Liver (tissue), 3 donors: Measurements from ENCODE around the gene SNX9.

Experiments used
- EGR1 ChIP-seq, 2 donors: IDR thresholded peaks; 2 replicates each; pipeline ENCODE4 v1.6.1; 2016 to 2018; ENCODE audit warnings: antibody characterized with exemption in 2 of 2, low read depth in 2 of 2
- FOXA1 ChIP-seq: IDR thresholded peaks from 2 replicates; pipeline ENCODE4 v1.6.1; 2016; ENCODE audit warnings: antibody characterized with exemption
- GABPA ChIP-seq, 2 donors: IDR thresholded peaks in 1 of 2; conservative IDR thresholded peaks in 1 of 2; 2 replicates each; pipeline ENCODE4 v1.6.1; 2016; ENCODE audit warnings: antibody characterized with exemption in 2 of 2, mild to moderate bottlenecking in 1 of 2, moderate library complexity in 1 of 2
- HNF4G ChIP-seq: IDR thresholded peaks from 2 replicates; pipeline ENCODE4 v1.6.1; 2016; ENCODE audit warnings: antibody characterized with exemption
- JUND ChIP-seq, 2 donors: IDR thresholded peaks; 2 replicates each; pipeline ENCODE4 v1.6.1; 2016; ENCODE audit warnings: antibody characterized with exemption in 2 of 2
- RAD21 ChIP-seq, 2 donors: IDR thresholded peaks; 2 replicates each; pipeline ENCODE4 v1.6.1; 2016; ENCODE audit warnings: antibody characterized with exemption in 2 of 2, mild to moderate bottlenecking in 2 of 2
- RXRA ChIP-seq, 2 donors: IDR thresholded peaks; 2 replicates each; pipeline ENCODE4 v1.6.1; 2017 to 2018; ENCODE audit warnings: antibody characterized with exemption in 2 of 2, mild to moderate bottlenecking in 1 of 2
- TAF1 ChIP-seq: conservative IDR thresholded peaks from 2 replicates; pipeline ENCODE4 v1.6.1; 2016; ENCODE audit warnings: antibody characterized with exemption, mild to moderate bottlenecking
- YY1 ChIP-seq: IDR thresholded peaks from 2 replicates; pipeline ENCODE4 v1.6.1; 2016; ENCODE audit warnings: antibody characterized with exemption, mild to moderate bottlenecking
- TF ChIP-seq, protein P1 (sequence below): fragments of 150-350 bp; IDR thresholded peaks from 2 replicates; pipeline ENCODE4 v1.5.1; 2017; ENCODE audit warnings: improper control_type of control experiment, low read depth, low read length; ENCODE audit not compliant: missing input control
- TF ChIP-seq, protein P2 (sequence below): IDR thresholded peaks from 2 replicates; pipeline ENCODE4 v1.6.1; 2016; ENCODE audit warnings: antibody characterized with exemption
- TF ChIP-seq, protein P3 (sequence below): IDR thresholded peaks from 2 replicates; pipeline ENCODE4 v1.6.1; 2016; ENCODE audit warnings: antibody characterized with exemption
- TF ChIP-seq, protein P4 (sequence below): IDR thresholded peaks from 2 replicates; pipeline ENCODE4 v1.6.1; 2016; ENCODE audit warnings: antibody characterized with exemption, mild to moderate bottlenecking
- donor health status: healthy.
- donor health status: healthy.

DNA sequence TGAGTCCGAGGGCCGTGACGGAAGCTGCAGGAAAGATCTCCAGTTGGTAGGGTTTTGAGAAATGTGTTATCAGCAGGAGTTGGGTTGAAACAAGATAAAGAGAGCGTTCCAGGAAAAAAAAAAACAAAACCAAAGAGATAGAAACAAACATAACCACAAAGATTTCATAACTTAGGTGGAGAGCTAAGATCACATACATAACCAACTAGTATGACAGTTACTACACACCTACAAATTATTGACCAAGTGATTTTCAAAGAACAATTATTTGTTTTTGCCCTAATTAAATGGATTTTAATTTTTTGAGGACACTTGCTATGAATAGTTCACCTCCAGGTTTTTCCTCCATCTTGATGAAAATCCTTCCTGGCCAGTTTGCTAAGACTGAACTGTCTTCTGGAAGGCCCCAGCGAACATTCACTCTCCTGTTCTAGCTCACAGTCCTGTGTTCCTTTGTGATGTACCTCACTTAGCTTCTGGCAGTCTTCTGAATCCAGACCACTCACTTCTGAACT lies 69.4 kb downstream of the SNX9 start:
- TF ChIP-seq, protein P1, sequence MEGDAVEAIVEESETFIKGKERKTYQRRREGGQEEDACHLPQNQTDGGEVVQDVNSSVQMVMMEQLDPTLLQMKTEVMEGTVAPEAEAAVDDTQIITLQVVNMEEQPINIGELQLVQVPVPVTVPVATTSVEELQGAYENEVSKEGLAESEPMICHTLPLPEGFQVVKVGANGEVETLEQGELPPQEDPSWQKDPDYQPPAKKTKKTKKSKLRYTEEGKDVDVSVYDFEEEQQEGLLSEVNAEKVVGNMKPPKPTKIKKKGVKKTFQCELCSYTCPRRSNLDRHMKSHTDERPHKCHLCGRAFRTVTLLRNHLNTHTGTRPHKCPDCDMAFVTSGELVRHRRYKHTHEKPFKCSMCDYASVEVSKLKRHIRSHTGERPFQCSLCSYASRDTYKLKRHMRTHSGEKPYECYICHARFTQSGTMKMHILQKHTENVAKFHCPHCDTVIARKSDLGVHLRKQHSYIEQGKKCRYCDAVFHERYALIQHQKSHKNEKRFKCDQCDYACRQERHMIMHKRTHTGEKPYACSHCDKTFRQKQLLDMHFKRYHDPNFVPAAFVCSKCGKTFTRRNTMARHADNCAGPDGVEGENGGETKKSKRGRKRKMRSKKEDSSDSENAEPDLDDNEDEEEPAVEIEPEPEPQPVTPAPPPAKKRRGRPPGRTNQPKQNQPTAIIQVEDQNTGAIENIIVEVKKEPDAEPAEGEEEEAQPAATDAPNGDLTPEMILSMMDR = no peak
- TF ChIP-seq YY1 (no peak), FOXA1 (no peak), RXRA (IDR thresholded peaks at IDR 0.05) (no peak), GABPA (IDR thresholded peaks at IDR 0.05 in 1 of 2, conservative IDR thresholded peaks at IDR 0.05 in 1 of 2) (no peak), TAF1 (no peak), RAD21 (IDR thresholded peaks at IDR 0.05) (no peak), JUND (IDR thresholded peaks at IDR 0.05) (no peak), EGR1 (IDR thresholded peaks at IDR 0.05; ENCODE audit: low read depth in 2 of 2) (no peak), HNF4G (no peak)
- TF ChIP-seq, protein P2, sequence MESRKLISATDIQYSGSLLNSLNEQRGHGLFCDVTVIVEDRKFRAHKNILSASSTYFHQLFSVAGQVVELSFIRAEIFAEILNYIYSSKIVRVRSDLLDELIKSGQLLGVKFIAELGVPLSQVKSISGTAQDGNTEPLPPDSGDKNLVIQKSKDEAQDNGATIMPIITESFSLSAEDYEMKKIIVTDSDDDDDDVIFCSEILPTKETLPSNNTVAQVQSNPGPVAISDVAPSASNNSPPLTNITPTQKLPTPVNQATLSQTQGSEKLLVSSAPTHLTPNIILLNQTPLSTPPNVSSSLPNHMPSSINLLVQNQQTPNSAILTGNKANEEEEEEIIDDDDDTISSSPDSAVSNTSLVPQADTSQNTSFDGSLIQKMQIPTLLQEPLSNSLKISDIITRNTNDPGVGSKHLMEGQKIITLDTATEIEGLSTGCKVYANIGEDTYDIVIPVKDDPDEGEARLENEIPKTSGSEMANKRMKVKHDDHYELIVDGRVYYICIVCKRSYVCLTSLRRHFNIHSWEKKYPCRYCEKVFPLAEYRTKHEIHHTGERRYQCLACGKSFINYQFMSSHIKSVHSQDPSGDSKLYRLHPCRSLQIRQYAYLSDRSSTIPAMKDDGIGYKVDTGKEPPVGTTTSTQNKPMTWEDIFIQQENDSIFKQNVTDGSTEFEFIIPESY = no peak
- TF ChIP-seq, protein P3, sequence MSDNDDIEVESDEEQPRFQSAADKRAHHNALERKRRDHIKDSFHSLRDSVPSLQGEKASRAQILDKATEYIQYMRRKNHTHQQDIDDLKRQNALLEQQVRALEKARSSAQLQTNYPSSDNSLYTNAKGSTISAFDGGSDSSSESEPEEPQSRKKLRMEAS = no peak
- TF ChIP-seq, protein P4, sequence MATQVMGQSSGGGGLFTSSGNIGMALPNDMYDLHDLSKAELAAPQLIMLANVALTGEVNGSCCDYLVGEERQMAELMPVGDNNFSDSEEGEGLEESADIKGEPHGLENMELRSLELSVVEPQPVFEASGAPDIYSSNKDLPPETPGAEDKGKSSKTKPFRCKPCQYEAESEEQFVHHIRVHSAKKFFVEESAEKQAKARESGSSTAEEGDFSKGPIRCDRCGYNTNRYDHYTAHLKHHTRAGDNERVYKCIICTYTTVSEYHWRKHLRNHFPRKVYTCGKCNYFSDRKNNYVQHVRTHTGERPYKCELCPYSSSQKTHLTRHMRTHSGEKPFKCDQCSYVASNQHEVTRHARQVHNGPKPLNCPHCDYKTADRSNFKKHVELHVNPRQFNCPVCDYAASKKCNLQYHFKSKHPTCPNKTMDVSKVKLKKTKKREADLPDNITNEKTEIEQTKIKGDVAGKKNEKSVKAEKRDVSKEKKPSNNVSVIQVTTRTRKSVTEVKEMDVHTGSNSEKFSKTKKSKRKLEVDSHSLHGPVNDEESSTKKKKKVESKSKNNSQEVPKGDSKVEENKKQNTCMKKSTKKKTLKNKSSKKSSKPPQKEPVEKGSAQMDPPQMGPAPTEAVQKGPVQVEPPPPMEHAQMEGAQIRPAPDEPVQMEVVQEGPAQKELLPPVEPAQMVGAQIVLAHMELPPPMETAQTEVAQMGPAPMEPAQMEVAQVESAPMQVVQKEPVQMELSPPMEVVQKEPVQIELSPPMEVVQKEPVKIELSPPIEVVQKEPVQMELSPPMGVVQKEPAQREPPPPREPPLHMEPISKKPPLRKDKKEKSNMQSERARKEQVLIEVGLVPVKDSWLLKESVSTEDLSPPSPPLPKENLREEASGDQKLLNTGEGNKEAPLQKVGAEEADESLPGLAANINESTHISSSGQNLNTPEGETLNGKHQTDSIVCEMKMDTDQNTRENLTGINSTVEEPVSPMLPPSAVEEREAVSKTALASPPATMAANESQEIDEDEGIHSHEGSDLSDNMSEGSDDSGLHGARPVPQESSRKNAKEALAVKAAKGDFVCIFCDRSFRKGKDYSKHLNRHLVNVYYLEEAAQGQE = no peak
